HG02885 (cell line): Measurements from ENCODE around the gene ITGAD.
"Not testable (repeated sequence)": the region's sequence is repeated elsewhere in the genome, so short reads cannot be mapped to it uniquely, and the experiment has no call there.

Experiments used
- ATAC-seq: cut with Tn5 transposase; IDR thresholded peaks from one replicate; pipeline ENCODE4 v1.9.1; 2021; ENCODE audit warnings: mild to moderate bottlenecking; ENCODE audit not compliant: unreplicated experiment, poor library complexity

ITGAD gene

GRCh38 chr16:31401436-31401835 lies 8.3 kb downstream of the ITGAD start:
- no peak for ATAC-seq

DNA sequence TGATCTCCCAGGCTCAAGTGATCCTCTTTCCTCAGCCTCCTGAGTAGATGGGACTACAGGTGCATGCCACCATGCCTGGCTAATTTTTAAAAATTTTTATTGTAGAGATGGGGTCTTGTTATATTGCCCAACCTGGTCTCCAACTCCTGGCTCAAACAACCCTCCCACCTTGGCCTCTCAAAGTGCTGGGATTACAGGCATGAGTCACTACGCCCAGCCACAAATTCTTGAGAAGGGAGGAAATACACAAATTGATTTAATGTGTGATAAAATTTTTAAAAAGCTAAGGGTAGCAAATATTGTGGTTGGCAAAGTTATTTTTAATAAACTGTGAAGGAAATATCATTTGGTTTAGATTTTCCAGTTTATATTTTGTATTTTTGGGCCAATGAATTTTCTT lies 9.6 kb downstream of the ITGAD start:
- ATAC-seq, result no peak

DNA sequence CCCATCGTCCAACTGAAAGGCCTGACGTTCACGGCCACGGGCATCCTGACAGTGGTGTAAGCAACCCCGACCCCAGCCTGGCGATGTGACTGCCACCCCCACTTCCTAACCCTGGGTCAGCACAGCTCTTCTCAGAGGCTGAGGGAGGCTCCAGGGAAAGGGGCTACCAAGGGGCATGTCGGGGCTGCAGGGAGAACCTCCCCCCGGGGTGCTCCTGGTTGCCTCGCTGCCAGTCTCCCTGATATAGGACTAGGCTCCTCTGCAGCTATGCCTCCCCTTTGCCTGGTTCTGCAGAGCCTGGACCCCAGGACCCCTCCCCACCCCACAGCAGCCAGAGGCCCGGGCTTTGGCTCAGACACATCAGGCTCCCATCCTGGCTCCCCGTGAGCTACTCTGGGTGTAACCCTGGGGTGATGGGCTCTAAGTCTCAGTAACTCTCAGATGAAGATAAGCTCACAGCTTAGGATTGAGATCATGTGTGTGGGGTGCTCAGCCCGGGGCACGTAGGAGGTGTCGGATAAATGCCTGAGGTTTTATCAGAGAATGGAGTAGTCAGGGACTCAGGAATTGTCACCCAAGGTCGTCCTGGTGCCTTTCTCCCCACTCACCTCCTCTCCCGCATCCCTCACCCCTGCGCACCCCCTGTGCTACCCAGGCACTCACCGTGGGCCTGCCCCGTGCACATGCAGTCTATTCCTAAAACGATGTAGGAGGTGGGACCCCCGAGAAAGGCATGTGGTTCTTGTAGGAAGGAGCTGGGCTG lies 10.6 kb downstream of the ITGAD start:
- ATAC-seq, result no peak

GRCh38 chr16:31404353-31405064 lies 11.4 kb downstream of the ITGAD start:
- no peak for ATAC-seq

DNA sequence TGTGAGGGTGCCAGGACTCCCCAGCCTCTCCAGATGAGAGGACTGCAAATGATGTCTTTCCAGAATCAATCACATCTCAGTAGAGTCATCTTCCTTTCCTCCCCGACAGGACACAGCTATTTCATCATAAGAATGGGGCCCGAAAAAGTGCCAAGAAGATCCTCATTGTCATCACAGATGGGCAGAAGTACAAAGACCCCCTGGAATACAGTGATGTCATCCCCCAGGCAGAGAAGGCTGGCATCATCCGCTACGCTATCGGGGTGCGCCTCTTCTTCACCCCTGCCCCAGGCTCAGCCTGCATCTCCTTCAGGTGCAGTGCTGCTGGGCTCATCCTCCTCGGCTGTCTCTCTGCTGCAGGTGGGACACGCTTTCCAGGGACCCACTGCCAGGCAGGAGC lies 14.3 kb downstream of the ITGAD start:
- ATAC-seq, result no peak

GRCh38 chr16:31409433-31409832 lies 16.3 kb downstream of the ITGAD start:
- no peak for ATAC-seq

- no peak for ATAC-seq
These were observed 16.9 kb downstream of the ITGAD start for GRCh38 chr16:31410082-31410481.

DNA sequence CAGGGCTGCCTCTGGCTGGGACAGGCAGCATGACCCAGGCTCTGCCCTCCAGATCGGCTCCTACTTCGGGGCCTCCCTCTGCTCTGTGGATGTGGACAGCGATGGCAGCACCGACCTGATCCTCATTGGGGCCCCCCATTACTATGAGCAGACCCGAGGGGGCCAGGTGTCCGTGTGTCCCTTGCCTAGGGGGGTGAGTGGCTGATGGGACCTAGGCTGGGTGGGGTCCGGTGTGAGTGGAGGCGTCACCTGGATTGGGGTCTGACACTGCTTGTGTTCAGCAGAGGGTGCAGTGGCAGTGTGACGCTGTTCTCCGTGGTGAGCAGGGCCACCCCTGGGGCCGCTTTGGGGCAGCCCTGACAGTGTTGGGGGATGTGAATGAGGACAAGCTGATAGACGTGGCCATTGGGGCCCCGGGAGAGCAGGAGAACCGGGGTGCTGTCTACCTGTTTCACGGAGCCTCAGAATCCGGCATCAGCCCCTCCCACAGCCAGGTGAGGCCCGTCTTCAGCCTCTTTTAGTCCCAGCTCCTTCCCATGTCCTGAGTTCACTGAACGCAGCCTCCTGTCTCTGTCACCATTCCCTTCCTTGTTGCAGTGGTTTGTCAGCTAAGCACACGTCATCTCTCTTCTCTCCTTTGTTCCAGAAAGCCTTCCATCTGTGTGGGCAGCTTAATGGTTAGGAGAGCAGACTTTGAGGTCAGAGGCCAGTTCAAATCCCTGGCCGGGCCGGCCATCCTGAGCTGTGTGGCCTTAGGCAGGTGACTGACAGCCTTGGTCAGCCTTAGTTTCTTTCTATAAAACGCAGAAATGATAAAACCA lies 18.1 kb downstream of the ITGAD start:
- ATAC-seq, result no peak

GRCh38 chr16:31412750-31413149 lies 19.6 kb downstream of the ITGAD start:
- no peak for ATAC-seq

DNA sequence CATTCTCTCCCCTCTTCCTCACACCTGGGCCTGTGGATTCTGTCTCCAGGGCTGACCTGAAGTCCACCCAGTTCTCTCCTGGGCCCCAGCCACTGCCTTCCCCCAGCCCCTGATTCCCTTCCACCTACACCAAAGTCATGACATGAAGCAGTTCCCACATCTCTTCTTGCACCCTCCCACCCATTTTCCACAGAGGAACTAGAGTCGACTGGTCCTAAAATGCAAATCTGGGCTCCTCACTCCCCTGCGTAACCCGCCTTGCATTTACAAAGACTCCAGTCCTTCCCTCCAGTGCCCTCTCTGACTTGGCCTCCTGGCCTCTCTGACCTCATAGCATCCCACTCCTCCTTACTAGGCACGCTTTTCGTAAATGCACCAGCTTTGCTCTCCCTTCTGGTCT lies 20.2 kb downstream of the ITGAD start:
- ATAC-seq, result no peak

GRCh38 chr16:31413943-31414342 lies 20.8 kb downstream of the ITGAD start:
- no peak for ATAC-seq

DNA sequence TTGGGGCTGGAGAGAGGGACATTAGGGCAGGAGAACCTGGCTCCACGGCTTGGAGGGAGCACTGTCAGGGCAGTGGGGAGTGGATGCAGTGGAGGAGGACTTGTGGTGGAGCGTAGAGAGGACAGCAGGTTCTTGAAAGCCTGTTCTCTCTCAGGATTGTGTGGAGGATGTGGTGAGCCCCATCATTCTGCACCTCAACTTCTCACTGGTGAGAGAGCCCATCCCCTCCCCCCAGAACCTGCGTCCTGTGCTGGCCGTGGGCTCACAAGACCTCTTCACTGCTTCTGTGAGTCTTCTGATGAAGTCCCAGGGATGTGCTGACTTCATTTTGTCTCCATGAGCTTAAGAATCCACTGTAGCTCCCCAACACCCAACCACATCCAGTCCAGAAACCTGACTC lies 21.6 kb downstream of the ITGAD start:
- no peak for ATAC-seq

GRCh38 chr16:31416371-31416770 lies 23.2 kb downstream of the ITGAD start:
- no peak for ATAC-seq

- not testable (repeated sequence) for ATAC-seq
These were observed 23.9 kb downstream of the ITGAD start for GRCh38 chr16:31417036-31417435.

GRCh38 chr16:31417916-31418315 lies 24.8 kb downstream of the ITGAD start:
- ATAC-seq, result no peak

DNA sequence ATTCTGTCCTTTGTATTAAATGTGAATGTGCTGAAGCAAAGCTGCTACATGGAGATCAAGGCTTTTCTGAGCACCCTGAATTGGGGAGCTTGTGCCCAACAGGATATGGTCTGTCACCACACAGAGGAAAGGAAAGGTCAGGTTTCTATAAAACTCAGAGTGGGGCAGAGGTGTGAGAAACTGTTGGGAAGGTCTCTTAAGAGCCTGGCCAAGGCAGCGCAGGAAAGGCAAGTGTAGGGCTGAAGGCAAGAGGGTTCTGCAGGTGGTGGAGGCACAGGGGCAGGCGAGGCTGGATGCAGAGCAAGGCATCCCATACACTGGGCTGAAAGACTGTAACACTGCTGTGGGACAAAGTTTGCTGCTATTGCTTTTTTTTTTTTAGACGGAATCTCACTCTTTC lies 26.9 kb downstream of the ITGAD start:
- ATAC-seq, result no peak

GRCh38 chr16:31421587-31421986 lies 28.5 kb downstream of the ITGAD start:
- peak; percentile 47 for ATAC-seq

DNA sequence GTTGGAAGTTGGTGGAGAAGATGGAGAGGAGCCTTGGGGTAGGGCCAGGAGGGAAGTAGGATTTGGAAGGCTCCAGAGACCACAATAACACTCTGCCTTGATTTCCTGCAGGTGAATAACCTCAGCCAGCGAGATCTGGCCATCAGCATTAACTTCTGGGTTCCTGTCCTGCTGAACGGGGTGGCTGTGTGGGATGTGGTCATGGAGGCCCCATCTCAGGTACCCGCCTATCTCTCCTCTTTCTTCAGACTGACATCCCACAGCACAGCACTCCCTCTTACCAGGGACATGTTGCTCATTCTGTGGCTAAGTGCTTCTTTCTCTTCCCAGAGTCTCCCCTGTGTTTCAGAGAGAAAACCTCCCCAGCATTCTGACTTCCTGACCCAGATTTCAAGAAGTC lies 30.1 kb downstream of the ITGAD start:
- no peak for ATAC-seq

GRCh38 chr16:31423801-31424200 lies 30.7 kb downstream of the ITGAD start:
- ATAC-seq, result no peak

DNA sequence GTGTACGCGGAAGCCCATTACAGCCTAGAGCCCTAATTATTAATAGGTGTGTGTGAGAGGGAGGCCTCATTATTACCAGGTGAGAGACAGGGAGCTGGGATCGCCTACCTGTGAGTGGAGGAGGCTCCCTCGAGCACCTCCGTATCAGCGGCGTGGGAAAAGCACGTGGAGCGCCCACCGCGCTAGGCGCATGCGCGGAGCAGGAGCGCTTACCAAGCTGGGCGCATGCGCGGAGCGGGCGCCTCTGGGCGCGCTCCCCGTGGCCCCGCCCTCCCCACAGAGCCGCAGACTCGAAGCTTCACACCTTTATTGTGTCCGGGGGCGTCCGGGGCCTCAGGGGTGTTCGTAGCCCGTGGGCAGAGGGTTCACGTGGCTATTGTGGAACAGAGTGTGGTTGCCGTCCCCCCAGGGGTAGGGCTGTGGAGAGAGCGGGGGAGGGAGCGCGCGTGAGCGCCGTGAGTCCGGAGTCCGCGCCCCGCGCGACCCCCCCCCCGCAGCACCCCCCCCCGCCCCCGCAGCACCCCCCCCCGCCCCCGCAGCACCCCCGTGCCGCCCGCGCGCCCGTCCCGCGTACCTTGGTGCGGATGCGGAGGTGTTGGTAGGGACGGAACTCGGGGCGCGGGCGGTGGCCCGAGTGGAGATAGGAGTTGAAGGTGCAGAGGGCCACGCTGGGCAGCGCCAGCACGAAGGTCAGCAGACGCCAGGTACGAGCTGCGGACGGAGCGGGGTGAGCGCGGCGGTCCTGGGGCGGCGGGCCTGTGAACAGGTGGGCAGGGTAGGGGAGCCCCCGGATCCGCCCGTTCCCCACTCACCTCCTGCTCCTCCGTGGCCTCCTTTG lies 34.5 kb downstream of the ITGAD start:
- no peak for ATAC-seq
